ENCODE results near the gene MRPL24. TPM values are rescaled to one million over a fixed set of nuclear protein-coding genes. Genes with fewer than 3 reads are reported as not detected.

MRPL24 gene
- polyA plus RNA-seq, 1 donor = 62.5 TPM

GRCh38 chr1:156721131-156721530, 19.8 kb downstream of the MRPL24 start:
- DNase-seq = no peak

- no peak for DNase-seq
Observed at GRCh38 chr1:156717351-156717750, 23.5 kb downstream of the MRPL24 start.

- no peak for DNase-seq
Observed at GRCh38 chr1:156714830-156715229, 26.1 kb downstream of the MRPL24 start.

- no peak for DNase-seq
Observed at GRCh38 chr1:156712626-156713025, 28.3 kb downstream of the MRPL24 start.

- no peak for DNase-seq
Observed at GRCh38 chr1:156711011-156711817, 29.7 kb downstream of the MRPL24 start.

GRCh38 chr1:156709757-156710489, 31.0 kb downstream of the MRPL24 start:
- DNase-seq = no peak

- no peak for DNase-seq
Observed at GRCh38 chr1:156709031-156709430, 31.9 kb downstream of the MRPL24 start.

- DNase-seq = no peak
Observed at GRCh38 chr1:156708218-156708661, 32.6 kb downstream of the MRPL24 start.

- DNase-seq = no peak
Observed at GRCh38 chr1:156707417-156708217, 33.3 kb downstream of the MRPL24 start.

- DNase-seq = no peak
Observed at GRCh38 chr1:156706657-156707416, 34.1 kb downstream of the MRPL24 start.

- peak; percentile 87 for DNase-seq
Observed at GRCh38 chr1:156705918-156706656, 34.8 kb downstream of the MRPL24 start.

- DNase-seq = no peak
Observed at GRCh38 chr1:156705321-156705917, 35.5 kb downstream of the MRPL24 start, which contains the start of gene CRABP2. CRABP2 (minus strand) TSS chr1:156705583; CDS start chr1:156705446, 137 bp downstream.

- DNase-seq = no peak
Observed at GRCh38 chr1:156704930-156705320, 36.0 kb downstream of the MRPL24 start.

GRCh38 chr1:156704166-156704711, 36.6 kb downstream of the MRPL24 start:
- no peak for DNase-seq

- no peak for DNase-seq
Observed at GRCh38 chr1:156703741-156704140, 37.1 kb downstream of the MRPL24 start.

- no peak for DNase-seq
Observed at GRCh38 chr1:156703336-156703735, 37.6 kb downstream of the MRPL24 start.

GRCh38 chr1:156700736-156701531, 40.0 kb downstream of the MRPL24 start:
- no peak for DNase-seq

- no peak for DNase-seq
Observed at GRCh38 chr1:156698995-156699394, 41.9 kb downstream of the MRPL24 start.

- DNase-seq = no peak
Observed at GRCh38 chr1:156697481-156697880, 43.4 kb downstream of the MRPL24 start.
